ENCODE results near the gene MCTP1. TPM values are rescaled to one million over a fixed set of nuclear protein-coding genes. Genes with fewer than 3 reads are reported as not detected.

MCTP1 gene
- total and polyA plus RNA-seq, 10 of the 15 experiments (the other 5 are each of a cell fraction or from before 2014, with no cell fraction given) = 12.6 to 45.9 (median 18.8) TPM

DNA sequence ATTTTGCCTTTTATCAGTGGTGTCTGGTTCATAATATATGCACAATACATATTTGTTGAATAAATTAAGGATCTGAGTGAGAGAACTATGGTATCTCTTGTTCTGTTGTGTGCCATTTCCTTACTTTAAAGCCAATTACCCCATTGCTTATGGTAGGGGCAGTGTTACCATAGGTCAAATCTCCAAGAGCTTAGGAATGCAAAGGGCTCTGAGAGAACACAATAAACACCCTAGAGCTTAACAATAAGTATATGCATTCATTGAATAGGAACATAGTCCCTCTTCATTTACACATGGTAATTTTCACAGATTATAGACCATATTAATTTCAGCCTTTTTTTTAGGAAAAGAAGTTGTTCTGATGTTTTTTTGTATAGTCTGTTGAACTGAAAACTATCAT, 112.2 kb downstream of the MCTP1 start (continued):
- no peak for TF ChIP-seq CHD4 (IDR thresholded peaks at IDR 0.05)
- TF ChIP-seq, protein P1, sequence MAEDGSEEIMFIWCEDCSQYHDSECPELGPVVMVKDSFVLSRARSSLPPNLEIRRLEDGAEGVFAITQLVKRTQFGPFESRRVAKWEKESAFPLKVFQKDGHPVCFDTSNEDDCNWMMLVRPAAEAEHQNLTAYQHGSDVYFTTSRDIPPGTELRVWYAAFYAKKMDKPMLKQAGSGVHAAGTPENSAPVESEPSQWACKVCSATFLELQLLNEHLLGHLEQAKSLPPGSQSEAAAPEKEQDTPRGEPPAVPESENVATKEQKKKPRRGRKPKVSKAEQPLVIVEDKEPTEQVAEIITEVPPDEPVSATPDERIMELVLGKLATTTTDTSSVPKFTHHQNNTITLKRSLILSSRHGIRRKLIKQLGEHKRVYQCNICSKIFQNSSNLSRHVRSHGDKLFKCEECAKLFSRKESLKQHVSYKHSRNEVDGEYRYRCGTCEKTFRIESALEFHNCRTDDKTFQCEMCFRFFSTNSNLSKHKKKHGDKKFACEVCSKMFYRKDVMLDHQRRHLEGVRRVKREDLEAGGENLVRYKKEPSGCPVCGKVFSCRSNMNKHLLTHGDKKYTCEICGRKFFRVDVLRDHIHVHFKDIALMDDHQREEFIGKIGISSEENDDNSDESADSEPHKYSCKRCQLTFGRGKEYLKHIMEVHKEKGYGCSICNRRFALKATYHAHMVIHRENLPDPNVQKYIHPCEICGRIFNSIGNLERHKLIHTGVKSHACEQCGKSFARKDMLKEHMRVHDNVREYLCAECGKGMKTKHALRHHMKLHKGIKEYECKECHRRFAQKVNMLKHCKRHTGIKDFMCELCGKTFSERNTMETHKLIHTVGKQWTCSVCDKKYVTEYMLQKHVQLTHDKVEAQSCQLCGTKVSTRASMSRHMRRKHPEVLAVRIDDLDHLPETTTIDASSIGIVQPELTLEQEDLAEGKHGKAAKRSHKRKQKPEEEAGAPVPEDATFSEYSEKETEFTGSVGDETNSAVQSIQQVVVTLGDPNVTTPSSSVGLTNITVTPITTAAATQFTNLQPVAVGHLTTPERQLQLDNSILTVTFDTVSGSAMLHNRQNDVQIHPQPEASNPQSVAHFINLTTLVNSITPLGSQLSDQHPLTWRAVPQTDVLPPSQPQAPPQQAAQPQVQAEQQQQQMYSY (CRISPR knock-in tag; IDR thresholded peaks at IDR 0.05) = no peak
- TF ChIP-seq YY1 (IDR thresholded peaks at IDR 0.05; ENCODE audit: low read depth, low read length) = no peak

DNA sequence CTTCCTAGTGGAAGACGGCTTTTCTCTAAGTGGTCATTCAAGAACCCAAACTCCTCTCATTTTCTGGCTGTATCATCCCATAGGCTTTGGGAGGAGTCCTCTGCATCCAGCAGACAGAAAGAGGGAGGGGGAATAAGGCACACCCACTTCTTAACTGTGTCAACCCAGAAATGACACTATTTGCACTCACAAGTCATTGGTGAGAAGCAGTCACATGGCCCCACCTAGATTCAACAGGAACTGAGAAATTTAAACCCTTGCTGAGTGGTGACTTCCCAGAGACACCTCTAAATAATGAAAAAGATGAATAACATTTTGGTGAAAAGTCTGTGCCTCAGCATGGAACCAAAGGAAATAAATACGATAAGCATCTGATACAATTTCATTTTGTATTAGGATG, 120.0 kb downstream of the MCTP1 start:
- H4K20me1 ChIP-seq (ENCODE audit: control insufficient read depth, insufficient read depth) = no peaks in the 10 kb centered on the region
- no peak overlapping the region for H3K4me2 ChIP-seq (ENCODE audit: control insufficient read depth, insufficient read depth)
- ChIA-PET POLR2A (no interaction called here), SMC1A (ENCODE audit: uncharacterized antibody, unreplicated experiment) (no interaction called here), CTCF (no interaction called here), RAD21 (ENCODE audit: unreplicated experiment) (no interaction called here)
- ATAC-seq (peak; percentile 61), DNase-seq (ENCODE audit: low read depth, low spot score) (no peak), FAIRE-seq (no peak)
- no TSS peak for BruUV-seq (replicated peaks)
- no peaks in the 10 kb centered on the region for H3K79me2 ChIP-seq (ENCODE audit: control insufficient read depth, insufficient read depth, low read length)
- H3K27ac ChIP-seq (ENCODE audit: control insufficient read depth, insufficient read depth) = no peak overlapping the region
- H3K36me3 ChIP-seq (ENCODE audit: control insufficient read depth in 2 of 2, insufficient read depth in 2 of 2, low read length in 1 of 2) = no peaks in the 10 kb centered on the region
- H3K9ac ChIP-seq (ENCODE audit: control insufficient read depth, insufficient read depth, low read length) = no peak overlapping the region
- H3K4me1 ChIP-seq (ENCODE audit: control insufficient read depth, insufficient read depth, low read length) = no peaks in the 10 kb centered on the region
- in situ Hi-C loops (cut with MboI) = no loop called here
- H2AFZ ChIP-seq (ENCODE audit: control insufficient read depth, low read depth, low read length) = no peak overlapping the region
- H3K9me3 ChIP-seq (replicated peaks; ENCODE audit: control insufficient read depth, insufficient read depth, low read length) = no peaks in the 10 kb centered on the region
- intact Hi-C loops (cut with micrococcal nuclease; ENCODE audit: unreplicated experiment) = no loop called here
- TF ChIP-seq POLR2A (IDR thresholded peaks at IDR 0.05; ENCODE audit: low read depth, low read length) = no peak
- no peak for TF ChIP-seq SUPT20H (IDR thresholded peaks at IDR 0.05; ENCODE audit: borderline replicate concordance, control insufficient read depth, low read depth, low read length)
- no peak for TF ChIP-seq KLF5 (IDR thresholded peaks at IDR 0.05; ENCODE audit: partially characterized antibody)
- no peak for TF ChIP-seq NR2C2 (IDR thresholded peaks at IDR 0.05; ENCODE audit: borderline replicate concordance, control insufficient read depth, insufficient read length, low read depth)
- TF ChIP-seq, protein P2, sequence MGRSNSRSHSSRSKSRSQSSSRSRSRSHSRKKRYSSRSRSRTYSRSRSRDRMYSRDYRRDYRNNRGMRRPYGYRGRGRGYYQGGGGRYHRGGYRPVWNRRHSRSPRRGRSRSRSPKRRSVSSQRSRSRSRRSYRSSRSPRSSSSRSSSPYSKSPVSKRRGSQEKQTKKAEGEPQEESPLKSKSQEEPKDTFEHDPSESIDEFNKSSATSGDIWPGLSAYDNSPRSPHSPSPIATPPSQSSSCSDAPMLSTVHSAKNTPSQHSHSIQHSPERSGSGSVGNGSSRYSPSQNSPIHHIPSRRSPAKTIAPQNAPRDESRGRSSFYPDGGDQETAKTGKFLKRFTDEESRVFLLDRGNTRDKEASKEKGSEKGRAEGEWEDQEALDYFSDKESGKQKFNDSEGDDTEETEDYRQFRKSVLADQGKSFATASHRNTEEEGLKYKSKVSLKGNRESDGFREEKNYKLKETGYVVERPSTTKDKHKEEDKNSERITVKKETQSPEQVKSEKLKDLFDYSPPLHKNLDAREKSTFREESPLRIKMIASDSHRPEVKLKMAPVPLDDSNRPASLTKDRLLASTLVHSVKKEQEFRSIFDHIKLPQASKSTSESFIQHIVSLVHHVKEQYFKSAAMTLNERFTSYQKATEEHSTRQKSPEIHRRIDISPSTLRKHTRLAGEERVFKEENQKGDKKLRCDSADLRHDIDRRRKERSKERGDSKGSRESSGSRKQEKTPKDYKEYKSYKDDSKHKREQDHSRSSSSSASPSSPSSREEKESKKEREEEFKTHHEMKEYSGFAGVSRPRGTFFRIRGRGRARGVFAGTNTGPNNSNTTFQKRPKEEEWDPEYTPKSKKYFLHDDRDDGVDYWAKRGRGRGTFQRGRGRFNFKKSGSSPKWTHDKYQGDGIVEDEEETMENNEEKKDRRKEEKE (IDR thresholded peaks at IDR 0.05) = no peak
- peak; percentile 77 for TF ChIP-seq NFYB (IDR thresholded peaks at IDR 0.05; ENCODE audit: insufficient read depth, low read depth, low read length)
- no peak for TF ChIP-seq LARP7 (IDR thresholded peaks at IDR 0.05)
- no peak overlapping the region for H3K4me3 ChIP-seq
- H3K27me3 ChIP-seq (replicated peaks in 1 of 2; ENCODE audit: control insufficient read depth in 2 of 2, insufficient read depth in 2 of 2, low read length in 1 of 2) = no peaks in the 10 kb centered on the region
- 97% methylated on average over 2 of the region's 2 CpGs for WGBS (ENCODE audit: insufficient coverage, insufficient replicate concordance, low lambda C conversion rate, missing lambda C conversion rate)

All from GM12878 (cell line).